ENCODE measurements around the gene NAV2. TPM values are rescaled to one million over a fixed set of nuclear protein-coding genes. Genes with fewer than 3 reads are reported as not detected.

NAV2 gene
- total RNA-seq, 1 experiment from 2014 or later, result 1.8 TPM

- no peak for DNase-seq (ENCODE audit: low spot score)
These were observed 62.4 kb downstream of the NAV2 start for GRCh38 chr11:19774817-19775580.

GRCh38 chr11:19775622-19776021 lies 63.0 kb downstream of the NAV2 start:
- DNase-seq (ENCODE audit: low spot score), result no peak

DNA sequence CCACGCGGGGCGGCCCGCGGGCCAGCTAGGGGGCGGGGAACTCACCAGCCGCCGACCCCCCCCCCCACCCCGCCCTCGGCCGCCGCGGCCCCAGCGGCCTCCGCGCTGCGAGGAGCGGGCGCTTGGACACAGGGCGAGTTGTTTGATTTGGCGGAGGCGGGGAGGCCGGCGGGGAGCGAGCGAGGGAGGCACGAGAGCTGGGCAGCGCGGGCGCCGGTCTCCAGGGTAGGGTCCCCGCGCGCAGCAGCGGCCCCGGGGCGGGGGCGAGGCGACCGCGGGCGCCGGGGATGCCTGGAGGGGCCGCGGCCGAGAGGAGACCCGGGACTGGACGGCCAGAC lies 64.4 kb downstream of the NAV2 start:
- no peak for DNase-seq (ENCODE audit: low spot score)

GRCh38 chr11:19777377-19778102 lies 64.9 kb downstream of the NAV2 start:
- DNase-seq (ENCODE audit: low spot score), result no peak

DNA sequence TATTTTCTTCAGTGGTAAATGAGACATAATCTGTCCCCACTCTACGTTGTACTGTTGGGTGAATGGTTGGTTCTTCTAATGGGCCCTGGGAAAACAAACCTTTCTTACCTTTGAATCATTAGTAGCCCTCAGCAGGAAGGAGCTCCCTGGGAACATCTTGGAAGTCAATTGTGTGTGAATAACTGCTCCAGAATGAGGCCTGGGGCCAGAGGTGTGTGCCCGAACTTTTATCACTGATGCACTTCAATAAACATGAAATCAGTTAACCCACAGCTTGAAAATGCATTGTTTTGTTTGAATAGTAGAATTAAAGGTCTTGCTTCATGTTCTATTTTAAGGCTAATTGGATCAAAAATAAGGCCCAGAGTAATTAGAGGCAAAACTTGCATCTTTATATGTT lies 67.1 kb downstream of the NAV2 start:
- no peak for DNase-seq (ENCODE audit: low spot score)

- DNase-seq (ENCODE audit: low spot score), result no peak
These were observed 68.7 kb downstream of the NAV2 start for GRCh38 chr11:19781351-19781750.

DNA sequence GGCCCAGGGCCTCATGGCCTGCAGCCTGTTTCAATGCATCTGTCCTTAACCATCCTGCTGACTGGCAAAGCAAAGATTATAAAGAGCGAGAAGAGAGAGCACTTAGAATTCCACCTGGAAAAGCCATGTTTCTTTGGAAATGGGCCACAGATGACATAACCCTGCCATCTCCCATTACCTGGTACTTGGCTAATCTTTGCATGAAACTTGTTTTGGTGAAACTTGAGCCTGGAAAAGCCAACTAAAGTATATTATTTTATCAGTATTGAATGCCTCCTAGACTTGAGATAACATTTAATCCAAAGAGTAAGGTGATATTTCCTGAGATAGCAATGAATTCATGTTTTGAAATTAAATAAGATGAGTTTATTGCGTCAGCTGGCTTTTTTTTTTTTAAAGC lies 72.6 kb downstream of the NAV2 start:
- DNase-seq (ENCODE audit: low spot score), result no peak

GRCh38 chr11:19786644-19787043 lies 74.0 kb downstream of the NAV2 start:
- no peak for DNase-seq (ENCODE audit: low spot score)

DNA sequence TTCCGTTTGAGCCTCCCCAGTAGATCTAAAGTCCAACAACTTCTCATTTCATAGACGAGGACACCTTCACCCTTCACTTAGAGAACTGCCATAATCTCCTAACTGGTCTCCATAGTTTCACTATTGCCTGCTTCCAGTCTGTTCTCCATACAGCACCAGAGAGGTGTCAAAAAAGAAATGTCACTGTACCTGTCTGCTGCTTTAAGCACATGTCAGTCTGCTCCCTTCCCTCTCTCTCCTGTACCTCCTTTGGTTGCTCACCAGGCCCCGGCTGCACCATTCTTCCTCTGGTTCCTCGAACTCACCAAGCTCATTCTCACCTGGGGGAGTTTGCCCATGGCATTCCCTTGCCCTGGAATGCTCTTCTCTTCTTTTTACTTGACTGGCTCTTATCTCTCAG lies 75.8 kb downstream of the NAV2 start:
- no peak for DNase-seq (ENCODE audit: low spot score)

DNA sequence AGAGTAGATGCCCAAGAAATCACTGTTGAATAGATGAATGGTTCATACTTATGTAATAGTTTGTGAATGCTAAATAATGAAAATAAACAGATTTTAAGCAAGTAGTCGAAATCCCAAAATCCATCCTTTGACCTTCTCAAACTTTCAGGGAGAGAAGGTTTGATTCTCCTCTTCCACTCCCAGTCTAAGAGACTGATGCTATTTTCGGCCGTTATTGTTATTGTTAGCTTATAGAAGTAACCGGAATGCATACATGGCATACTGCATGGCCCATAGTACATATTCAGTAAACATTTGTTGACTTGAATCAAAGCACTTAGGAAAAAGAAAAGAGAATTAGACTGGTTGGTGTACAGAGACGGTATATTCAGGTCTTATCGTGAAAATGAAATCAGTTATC lies 76.6 kb downstream of the NAV2 start:
- no peak for DNase-seq (ENCODE audit: low spot score)

GRCh38 chr11:19789835-19790710 lies 77.4 kb downstream of the NAV2 start:
- DNase-seq (ENCODE audit: low spot score), result no peak

- DNase-seq (ENCODE audit: low spot score), result no peak
These were observed 78.4 kb downstream of the NAV2 start for GRCh38 chr11:19790831-19791552.

GRCh38 chr11:19792510-19792909 lies 79.9 kb downstream of the NAV2 start:
- DNase-seq (ENCODE audit: low spot score), result no peak

- DNase-seq (ENCODE audit: low spot score), result no peak
These were observed 80.7 kb downstream of the NAV2 start for GRCh38 chr11:19793326-19793725.

GRCh38 chr11:19794161-19794560 lies 81.5 kb downstream of the NAV2 start:
- DNase-seq (ENCODE audit: low spot score), result no peak

- no peak for DNase-seq (ENCODE audit: low spot score)
These were observed 82.4 kb downstream of the NAV2 start for GRCh38 chr11:19795082-19795481.

GRCh38 chr11:19800162-19800561 lies 87.5 kb downstream of the NAV2 start:
- DNase-seq (ENCODE audit: low spot score), result no peak

- no peak for DNase-seq (ENCODE audit: low spot score)
These were observed 88.3 kb downstream of the NAV2 start for GRCh38 chr11:19800714-19801519.

- DNase-seq (ENCODE audit: low spot score), result no peak
These were observed 90.2 kb downstream of the NAV2 start for GRCh38 chr11:19802773-19803293.

- DNase-seq (ENCODE audit: low spot score), result no peak
These were observed 90.9 kb downstream of the NAV2 start for GRCh38 chr11:19803506-19803998.

DNA sequence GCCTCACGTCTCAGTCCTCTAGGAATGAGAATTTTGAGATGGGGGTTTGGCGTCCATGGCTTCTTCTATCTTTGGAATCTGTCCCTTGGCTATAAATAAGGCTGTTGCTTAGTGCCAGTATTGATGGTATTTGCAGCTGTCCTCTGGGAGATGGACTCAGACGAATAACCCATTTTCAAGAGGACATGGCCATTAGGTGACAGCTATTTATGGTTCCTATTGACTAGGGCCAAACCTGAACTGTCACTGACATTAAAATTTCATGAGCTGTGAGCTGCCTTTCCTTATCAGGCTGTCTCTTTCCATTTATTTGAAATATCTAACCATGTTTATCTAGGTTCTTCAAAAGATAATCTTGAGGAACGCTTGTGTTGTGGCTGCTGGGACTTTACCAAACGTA lies 92.7 kb downstream of the NAV2 start:
- DNase-seq (ENCODE audit: low spot score), result no peak

Measured in H4 (cell line).